CD14-positive monocyte (primary cell): Measurements from ENCODE around the gene OSBPL10. TPM values are rescaled to one million over a fixed set of nuclear protein-coding genes. Genes with fewer than 3 reads are reported as not detected.

Source experiments
- DNase-seq, 3 donors: peaks; one replicate each; pipeline ENCODE4 v3.0.0-alpha.2; 2011 to 2022
- H2AFZ ChIP-seq: 2 replicates; pipeline ENCODE4 v1.6.0; 2012; ENCODE audit warnings: mild to moderate bottlenecking, low read depth, low read length, inconsistent platforms; ENCODE audit not compliant: insufficient read depth, poor library complexity, severe bottlenecking
- H3K27ac ChIP-seq, 2 donors: 1 replicate in 1 of 2; 2 replicates in 1 of 2; pipeline ENCODE4 v1.5.1; 2012 to 2013; ENCODE audit warnings: low read length in 2 of 2, control low read depth in 1 of 2, inconsistent platforms in 1 of 2, low read depth in 1 of 2, mild to moderate bottlenecking in 1 of 2
- H3K27me3 ChIP-seq, 2 donors: one replicate each; pipeline versions ENCODE4 v1.6.0 to v1.6.1; 2011 to 2013; ENCODE audit warnings: low read length in 2 of 2; ENCODE audit not compliant: control insufficient read depth in 2 of 2, insufficient read depth in 2 of 2
- H3K36me3 ChIP-seq, 2 donors: replicated peaks in 1 of 2; 1 replicate in 1 of 2; 2 replicates in 1 of 2; pipeline versions ENCODE4 v1.5.1 to v1.6.1; 2012 to 2013; ENCODE audit warnings: low read length in 2 of 2, control low read depth in 1 of 2, inconsistent platforms in 1 of 2, mild to moderate bottlenecking in 1 of 2; ENCODE audit not compliant: insufficient read depth in 2 of 2, control insufficient read depth in 1 of 2
- H3K4me1 ChIP-seq, 2 donors: 1 replicate in 1 of 2; 2 replicates in 1 of 2; pipeline versions ENCODE4 v1.5.1 to v1.6.1; 2012 to 2013; ENCODE audit warnings: low read length in 2 of 2, control low read depth in 1 of 2, inconsistent platforms in 1 of 2, mild to moderate bottlenecking in 1 of 2, moderate library complexity in 1 of 2; ENCODE audit not compliant: insufficient read depth in 2 of 2, control insufficient read depth in 1 of 2
- H3K4me2 ChIP-seq: replicated peaks from 2 replicates; pipeline ENCODE3; 2012; ENCODE audit warnings: low read length, moderate library complexity, mild to moderate bottlenecking; ENCODE audit not compliant: poor library complexity, severe bottlenecking; ENCODE audit errors: extremely low read depth
- H3K4me3 ChIP-seq, 3 experiments: fragments of 200-600 bp in 1 of 3; sonication (generic) in 1 of 3; replicated peaks in 1 of 3; 1 replicate in 2 of 3; 2 replicates in 1 of 3; pipeline ENCODE4 v1.5.1; 2011 to 2013; ENCODE audit warnings: low read length in 3 of 3, mild to moderate bottlenecking in 3 of 3, control low read depth in 2 of 3, low read depth in 2 of 3, inconsistent platforms in 1 of 3, moderate library complexity in 1 of 3
- H3K79me2 ChIP-seq: 2 replicates; pipeline ENCODE4 v1.6.0; 2012; ENCODE audit warnings: mild to moderate bottlenecking, control low read depth, inconsistent platforms, low read length, moderate library complexity; ENCODE audit not compliant: insufficient read depth
- H3K9ac ChIP-seq: 2 replicates; pipeline ENCODE4 v1.6.0; 2017; ENCODE audit warnings: low read length, mild to moderate bottlenecking; ENCODE audit not compliant: insufficient read depth, poor library complexity, severe bottlenecking
- H3K9me3 ChIP-seq, 2 donors: replicated peaks in 1 of 2; 1 replicate in 1 of 2; 2 replicates in 1 of 2; pipeline versions ENCODE4 v1.5.1 to v1.6.1; 2012 to 2013; ENCODE audit warnings: low read length in 2 of 2, control low read depth in 1 of 2; ENCODE audit not compliant: control insufficient read depth in 1 of 2, insufficient read depth in 1 of 2
- H4K20me1 ChIP-seq: 2 replicates; pipeline ENCODE4 v1.6.0; 2012; ENCODE audit warnings: mild to moderate bottlenecking, low read length, control low read depth, moderate library complexity; ENCODE audit not compliant: insufficient read depth
- H3K27ac Mint-ChIP-seq, 7 donors: one replicate each; pipeline ENCODE4 v1.8.0; 2020; ENCODE audit warnings: mild to moderate bottlenecking in 7 of 7, mixed read lengths in 7 of 7, moderate library complexity in 6 of 7, inconsistent platforms in 2 of 7
- H3K27me3 Mint-ChIP-seq, 3 donors: one replicate each; pipeline ENCODE4 v1.8.0; 2021 to 2022; ENCODE audit warnings: low read depth in 3 of 3, mild to moderate bottlenecking in 3 of 3, mixed read lengths in 3 of 3, moderate library complexity in 3 of 3, inconsistent platforms in 1 of 3
- H3K36me3 Mint-ChIP-seq, 2 donors: one replicate each; pipeline ENCODE4 v1.8.0; 2020; ENCODE audit warnings: mixed read lengths in 2 of 2, inconsistent platforms in 1 of 2, mild to moderate bottlenecking in 1 of 2
- H3K4me1 Mint-ChIP-seq: one replicate; pipeline ENCODE4 v1.8.0; 2020; ENCODE audit warnings: mild to moderate bottlenecking, mixed read lengths
- H3K4me3 Mint-ChIP-seq, 2 donors: one replicate each; pipeline ENCODE4 v1.8.0; 2020; ENCODE audit warnings: mild to moderate bottlenecking in 2 of 2, mixed read lengths in 2 of 2, moderate library complexity in 1 of 2
- H3K9me3 Mint-ChIP-seq, 7 donors: one replicate each; pipeline ENCODE4 v1.8.0; 2020 to 2022; ENCODE audit warnings: mixed read lengths in 7 of 7, mild to moderate bottlenecking in 6 of 7, moderate library complexity in 6 of 7, inconsistent platforms in 2 of 7
- WGBS: methylation state at CpG from one replicate; pipeline ENCODE4 v1.1.5; 2013; ENCODE audit warnings: missing lambda C conversion rate; ENCODE audit not compliant: insufficient coverage; 5-methylcytosine and 5-hydroxymethylcytosine counted together
- intact Hi-C, 2 donors: fragments of 100-400 bp; cut with micrococcal nuclease; formaldehyde crosslinking; loops; one replicate each; pipeline versions ENCODE4 v1.15.0 to v1.15.1; 2023
- polyA plus RNA-seq, 3 donors: library from polyadenylated mRNA; depleted of rRNA in 1 of 3; unstranded in 2 of 3; stranded (reverse) in 1 of 3; fragments of 300-500 nt in 2 of 3; fragments of >200 nt in 1 of 3; fragmentation: Illumina TruSeq in 2 of 3; gene quantifications; 1 replicate in 2 of 3; 2 replicates in 1 of 3; pipeline ENCODE4 v1.2.3, GENCODE V29; 2012 to 2021
- TF ChIP-seq, protein P1 (sequence below): fragments of 200-600 bp; IDR thresholded peaks from one replicate; pipeline ENCODE4 v1.8.0; 2022; ENCODE audit warnings: antibody characterized with exemption, mild to moderate bottlenecking

Gene OSBPL10
- polyA plus RNA-seq, 3 donors, result 0.03 TPM; not detected in 2

DNA sequence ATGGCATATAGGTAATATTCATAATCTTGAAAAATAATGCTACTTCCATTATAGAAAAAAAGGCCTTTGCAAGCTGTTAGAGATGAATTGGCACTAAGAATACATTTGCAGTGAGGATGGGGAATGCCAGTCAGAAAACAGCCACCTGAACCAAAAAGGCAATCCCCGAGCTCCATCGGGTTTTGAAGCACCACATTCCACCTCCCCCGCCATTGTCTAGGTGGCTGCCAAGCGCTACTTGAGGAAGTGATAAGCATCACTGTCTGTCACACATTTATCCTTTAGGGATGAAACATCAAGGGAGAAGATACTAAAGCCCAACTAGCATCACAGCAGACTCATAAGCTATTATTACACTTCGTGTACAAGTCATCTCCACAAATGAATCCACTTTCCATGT, 112.8 kb downstream of the OSBPL10 start:
- Mint-ChIP-seq H3K27me3 (peaks cover 0 to 2% (median 0%) of the 10 kb centered on the region in 3 donors), H3K4me1 (no peaks in the 10 kb centered on the region), H3K36me3 (no peaks in the 10 kb centered on the region), H3K4me3 (no peak overlapping the region), H3K9me3 (peaks cover 0 to 12% (median 3%) of the 10 kb centered on the region in 7 donors), H3K27ac (no peak overlapping the region)
- Histone ChIP-seq H2AFZ (no peak overlapping the region), H3K36me3 (no peaks in the 10 kb centered on the region), H4K20me1 (no peaks in the 10 kb centered on the region), H3K79me2 (no peaks in the 10 kb centered on the region), H3K27ac (no peak overlapping the region), H3K4me3 (no peak overlapping the region), H3K9ac (no peak overlapping the region), H3K4me2 (no peak overlapping the region), H3K4me1 (no peaks in the 10 kb centered on the region), H3K27me3 (no peaks in the 10 kb centered on the region), H3K9me3 (no peaks in the 10 kb centered on the region)
- no CpG with 5 or more reads among the region's 5 CpGs for whole genome bisulfite sequencing
- intact Hi-C loops, result no loop called here
- TF ChIP-seq, protein P1, sequence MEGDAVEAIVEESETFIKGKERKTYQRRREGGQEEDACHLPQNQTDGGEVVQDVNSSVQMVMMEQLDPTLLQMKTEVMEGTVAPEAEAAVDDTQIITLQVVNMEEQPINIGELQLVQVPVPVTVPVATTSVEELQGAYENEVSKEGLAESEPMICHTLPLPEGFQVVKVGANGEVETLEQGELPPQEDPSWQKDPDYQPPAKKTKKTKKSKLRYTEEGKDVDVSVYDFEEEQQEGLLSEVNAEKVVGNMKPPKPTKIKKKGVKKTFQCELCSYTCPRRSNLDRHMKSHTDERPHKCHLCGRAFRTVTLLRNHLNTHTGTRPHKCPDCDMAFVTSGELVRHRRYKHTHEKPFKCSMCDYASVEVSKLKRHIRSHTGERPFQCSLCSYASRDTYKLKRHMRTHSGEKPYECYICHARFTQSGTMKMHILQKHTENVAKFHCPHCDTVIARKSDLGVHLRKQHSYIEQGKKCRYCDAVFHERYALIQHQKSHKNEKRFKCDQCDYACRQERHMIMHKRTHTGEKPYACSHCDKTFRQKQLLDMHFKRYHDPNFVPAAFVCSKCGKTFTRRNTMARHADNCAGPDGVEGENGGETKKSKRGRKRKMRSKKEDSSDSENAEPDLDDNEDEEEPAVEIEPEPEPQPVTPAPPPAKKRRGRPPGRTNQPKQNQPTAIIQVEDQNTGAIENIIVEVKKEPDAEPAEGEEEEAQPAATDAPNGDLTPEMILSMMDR, result no peak
- no peak for DNase-seq

DNA sequence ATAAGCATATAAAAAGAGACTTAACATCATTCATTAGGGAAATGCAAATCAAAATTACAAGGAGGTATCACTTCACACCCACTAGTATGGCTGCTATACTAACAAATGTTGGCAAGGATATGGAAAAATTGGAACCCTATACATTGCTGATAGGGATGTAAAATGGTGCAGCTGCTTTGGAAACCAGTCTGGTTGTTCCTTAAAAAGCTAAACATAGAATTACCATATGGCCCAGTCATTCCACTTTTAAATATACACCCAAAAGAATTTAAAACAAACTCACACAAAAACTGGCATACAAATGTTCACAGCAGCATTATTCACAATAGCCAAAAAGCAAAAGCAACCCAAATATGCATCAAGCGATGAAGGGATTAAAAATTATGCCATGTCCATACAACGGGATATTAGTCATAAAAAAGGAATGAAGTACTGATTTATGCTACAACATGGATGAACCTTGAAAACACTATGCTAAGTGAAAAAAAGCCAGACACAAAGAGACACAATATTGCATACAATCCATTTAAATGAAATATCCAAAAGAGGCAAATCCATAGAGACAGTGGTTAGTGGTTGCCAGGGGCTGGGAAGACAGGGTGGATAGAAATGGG, 118.3 kb downstream of the OSBPL10 start:
- no peak overlapping the region for H2AFZ ChIP-seq

More for the DNA sequence above, 118.3 kb downstream of the OSBPL10 start:
- no peak overlapping the region for H3K4me2 ChIP-seq
- no peak for DNase-seq
- no peak overlapping the region for H3K4me3 Mint-ChIP-seq
- TF ChIP-seq, protein P1, result no peak
- WGBS, result no CpG with 5 or more reads among the region's 2 CpGs
- no peak overlapping the region for H3K27ac Mint-ChIP-seq
- no peak overlapping the region for H3K4me3 ChIP-seq
- H3K9me3 Mint-ChIP-seq, result peaks cover 0 to 4% (median 0%) of the 10 kb centered on the region in 7 donors
- intact Hi-C loops, result no loop called here
- H3K4me1 Mint-ChIP-seq, result no peaks in the 10 kb centered on the region
- H3K4me1 ChIP-seq, result no peaks in the 10 kb centered on the region
- no peaks in the 10 kb centered on the region for H3K27me3 ChIP-seq
- H3K9ac ChIP-seq, result no peak overlapping the region
- no peaks in the 10 kb centered on the region for H3K9me3 ChIP-seq
- no peaks in the 10 kb centered on the region for H3K36me3 Mint-ChIP-seq
- no peaks in the 10 kb centered on the region for H3K79me2 ChIP-seq
- peaks cover 0 to 4% (median 0%) of the 10 kb centered on the region in 3 donors for H3K27me3 Mint-ChIP-seq
- H3K36me3 ChIP-seq, result no peaks in the 10 kb centered on the region
- no peaks in the 10 kb centered on the region for H4K20me1 ChIP-seq
- H3K27ac ChIP-seq, result no peak overlapping the region
